BLaER1 treated with 17β-estradiol and CSF1 and Interleukin-3, amounts not matched to agents 10 nM and 100 nM (cell line): ENCODE data around the gene HSPA4.
"Not testable (repeated sequence)": the region's sequence is repeated elsewhere in the genome, so short reads cannot be mapped to it uniquely, and the experiment has no call there.

Source experiments
- H3K27ac ChIP-seq, 11 experiments: shearing (Covaris generic); formaldehyde crosslinking; 2 replicates each; pipeline ENCODE4 v1.8.1; 2022
- H3K27me3 ChIP-seq, 11 experiments: shearing (Covaris generic); formaldehyde crosslinking; 2 replicates each; pipeline ENCODE4 v1.8.1; 2022
- H3K36me3 ChIP-seq, 11 experiments: shearing (Covaris generic); formaldehyde crosslinking; 2 replicates each; pipeline ENCODE4 v1.8.1; 2022
- H3K4me1 ChIP-seq, 10 experiments: shearing (Covaris generic); formaldehyde crosslinking; 2 replicates each; pipeline ENCODE4 v1.8.1; 2022
- H3K4me2 ChIP-seq, 11 experiments: shearing (Covaris generic); formaldehyde crosslinking; 2 replicates each; pipeline ENCODE4 v1.8.1; 2022
- H3K4me3 ChIP-seq, 10 experiments: shearing (Covaris generic); formaldehyde crosslinking; 2 replicates each; pipeline ENCODE4 v1.8.1; 2022
- H3K9ac ChIP-seq, 11 experiments: shearing (Covaris generic); formaldehyde crosslinking; 2 replicates each; pipeline ENCODE4 v1.8.1; 2022
- H3K9me3 ChIP-seq, 11 experiments: shearing (Covaris generic); formaldehyde crosslinking; replicated peaks in 1 of 11; 2 replicates each; pipeline ENCODE4 v1.8.1; 2022
- H4K20me1 ChIP-seq, 11 experiments: shearing (Covaris generic); formaldehyde crosslinking; 2 replicates each; pipeline ENCODE4 v1.8.1; 2022
- Cebpa-rat ChIP-seq, 11 experiments: shearing (Covaris generic); IDR thresholded peaks; 2 replicates each; pipeline ENCODE4 v1.8.1; 2022

HSPA4 gene

DNA sequence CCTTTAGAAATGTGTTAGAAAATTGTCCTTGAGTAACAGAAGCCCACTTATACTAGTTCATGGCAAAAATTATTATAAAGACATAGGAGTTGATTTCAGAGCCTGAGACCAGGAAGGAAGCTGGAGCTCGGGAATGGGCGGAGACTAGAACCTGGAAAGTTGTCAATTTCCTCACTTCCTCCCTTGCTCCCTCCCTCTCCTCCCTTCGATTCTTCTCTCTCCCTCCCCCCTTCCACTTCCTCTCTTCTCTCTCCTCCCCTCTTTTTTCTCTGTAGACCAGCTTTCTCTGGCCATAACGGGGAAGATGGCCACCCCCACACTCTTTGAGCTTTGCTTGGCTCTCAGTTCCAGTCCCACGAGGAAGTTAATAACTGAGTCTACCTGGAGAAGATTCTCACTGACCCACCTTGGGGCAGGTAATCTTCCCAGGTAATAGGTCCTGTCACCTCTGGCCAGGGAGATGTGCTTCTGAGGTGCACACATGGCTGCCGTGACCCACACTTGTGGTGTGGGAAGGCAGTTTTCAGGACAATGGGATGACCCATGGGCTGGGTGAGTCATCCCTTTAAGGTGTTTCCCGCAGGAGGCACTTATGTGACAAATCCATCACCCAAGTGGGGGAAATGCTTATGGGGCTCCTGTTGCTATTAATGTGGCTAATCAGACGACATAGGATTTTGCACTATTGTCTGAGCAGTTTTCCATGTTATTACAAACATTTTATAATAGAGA, 78.7 kb downstream of the HSPA4 start:
- Histone ChIP-seq H3K4me3 (no peak overlapping the region), H3K4me2 (peak overlapping the region; percentile 8 to 68 (median 49); a peak in 18 of 22 replicates), H3K9me3 (no peaks in the 10 kb centered on the region), H3K27ac (no peak overlapping the region), H3K4me1 (peaks cover 5 to 12% (median 9%) of the 10 kb centered on the region in 10 experiments; a peak in 19 of 20 replicates), H3K9ac (no peak overlapping the region), H4K20me1 (no peaks in the 10 kb centered on the region), H3K27me3 (no peaks in the 10 kb centered on the region), H3K36me3 (no peaks in the 10 kb centered on the region)
- no peak for TF ChIP-seq Cebpa-rat (IDR thresholded peaks at IDR 0.05)

DNA sequence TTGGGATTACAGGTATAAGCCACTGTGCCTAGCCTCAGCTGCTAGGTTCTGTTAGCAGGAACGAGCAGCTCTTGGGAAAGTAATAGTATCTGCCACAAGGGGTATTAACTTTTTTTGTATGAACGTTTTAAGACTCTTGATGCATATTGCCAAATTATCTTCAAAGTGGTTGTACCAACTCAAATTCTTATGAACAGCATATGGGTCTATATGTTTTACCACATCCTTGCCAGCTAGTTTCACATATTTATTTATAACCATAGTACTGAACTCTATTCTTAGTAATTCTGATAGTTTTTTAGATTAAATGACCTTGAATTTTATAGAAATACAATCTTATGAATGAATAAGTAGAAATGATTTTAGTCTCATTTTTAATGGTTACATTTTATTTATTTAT, 80.9 kb downstream of the HSPA4 start:
- Histone ChIP-seq H3K27ac (no peak overlapping the region), H3K9me3 (peaks cover 0 to 5% (median 0%) of the 10 kb centered on the region in 11 experiments; a peak in 1 of 22 replicates), H3K27me3 (no peaks in the 10 kb centered on the region), H3K9ac (no peak overlapping the region), H3K4me3 (no peak overlapping the region), H3K36me3 (no peaks in the 10 kb centered on the region), H3K4me1 (peaks cover 5 to 12% (median 9%) of the 10 kb centered on the region in 10 experiments; a peak in 19 of 20 replicates), H4K20me1 (no peaks in the 10 kb centered on the region), H3K4me2 (no peak overlapping the region)
- TF ChIP-seq Cebpa-rat (IDR thresholded peaks at IDR 0.05) = no peak

DNA sequence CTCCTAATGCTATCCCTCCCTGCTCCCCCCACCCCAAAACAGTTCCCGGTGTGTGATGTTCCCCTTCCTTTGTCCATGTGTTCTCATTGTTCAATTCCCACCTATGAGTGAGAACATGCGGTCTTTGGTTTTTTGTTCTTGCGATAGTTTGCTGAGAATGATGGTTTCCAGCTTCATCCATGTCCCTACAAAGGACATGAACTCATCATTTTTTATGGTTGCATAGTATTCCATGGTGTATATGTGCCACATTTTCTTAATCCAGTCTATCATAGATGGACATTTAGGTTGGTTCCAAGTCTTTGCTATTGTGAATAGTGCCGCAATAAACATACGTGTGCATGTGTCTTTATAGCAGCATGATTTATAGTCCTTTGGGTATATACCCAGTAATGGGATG, 81.4 kb downstream of the HSPA4 start:
- H3K36me3 ChIP-seq, H3K4me2 ChIP-seq, H3K4me3 ChIP-seq, H3K27ac ChIP-seq, H3K9ac ChIP-seq, H3K27me3 ChIP-seq, H3K9me3 ChIP-seq, H4K20me1 ChIP-seq: not testable (repeated sequence)
- H3K4me1 ChIP-seq = peaks cover 5 to 12% (median 9%) of the 10 kb centered on the region in 10 experiments; a peak in 19 of 20 replicates

DNA sequence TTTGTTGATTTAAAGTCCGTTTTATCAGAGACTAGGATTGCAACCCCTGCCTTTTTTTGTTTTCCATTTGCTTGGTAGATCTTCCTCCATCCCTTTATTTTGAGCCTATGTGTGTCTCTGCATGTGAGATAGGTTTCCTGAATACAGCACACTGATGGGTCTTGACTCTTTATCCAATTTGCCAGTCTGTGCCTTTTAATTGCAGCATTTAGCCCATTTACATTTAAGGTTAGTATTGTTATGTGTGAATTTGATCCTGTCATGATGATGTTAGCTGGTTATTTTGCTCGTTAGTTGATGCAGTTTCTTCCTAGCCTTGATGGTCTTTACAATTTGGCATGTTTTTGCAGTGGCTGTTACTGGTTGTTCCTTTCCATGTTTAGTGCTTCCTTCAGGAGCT, 85.1 kb downstream of the HSPA4 start:
- H3K9ac ChIP-seq, H4K20me1 ChIP-seq, H3K4me1 ChIP-seq, H3K9me3 ChIP-seq, H3K4me2 ChIP-seq, H3K36me3 ChIP-seq, H3K27me3 ChIP-seq, H3K4me3 ChIP-seq, H3K27ac ChIP-seq: not testable (repeated sequence)

DNA sequence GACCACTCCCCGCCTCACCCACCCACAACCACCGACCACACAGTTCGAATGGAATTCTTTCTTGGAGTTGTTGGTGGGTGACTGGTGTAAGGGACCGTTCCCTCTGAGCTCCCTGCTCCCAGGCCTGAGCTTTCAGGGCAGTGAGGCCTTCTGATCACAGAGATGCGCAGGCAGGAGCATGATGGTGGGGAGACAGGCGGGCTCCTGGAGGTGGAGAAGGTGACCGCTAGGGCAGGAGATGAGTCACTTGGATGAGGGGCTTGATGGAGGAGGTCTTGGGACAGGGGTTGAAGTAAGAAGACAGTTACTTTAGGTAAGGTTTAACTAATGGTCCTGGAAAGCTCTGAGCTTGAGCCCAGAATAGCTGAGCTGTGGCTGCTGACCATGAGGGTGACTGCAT, 88.5 kb downstream of the HSPA4 start:
- no peak for TF ChIP-seq Cebpa-rat (IDR thresholded peaks at IDR 0.05)
- H3K9ac ChIP-seq = no peak overlapping the region
- no peak overlapping the region for H3K27ac ChIP-seq
- no peaks in the 10 kb centered on the region for H4K20me1 ChIP-seq
- peaks cover 17 to 30% (median 20%) of the 10 kb centered on the region in 11 experiments for H3K9me3 ChIP-seq
- no peaks in the 10 kb centered on the region; a peak in 1 of 22 replicates for H3K36me3 ChIP-seq
- no peaks in the 10 kb centered on the region for H3K27me3 ChIP-seq
- H3K4me3 ChIP-seq = no peak overlapping the region
- H3K4me1 ChIP-seq = no peaks in the 10 kb centered on the region
- H3K4me2 ChIP-seq = no peak overlapping the region

DNA sequence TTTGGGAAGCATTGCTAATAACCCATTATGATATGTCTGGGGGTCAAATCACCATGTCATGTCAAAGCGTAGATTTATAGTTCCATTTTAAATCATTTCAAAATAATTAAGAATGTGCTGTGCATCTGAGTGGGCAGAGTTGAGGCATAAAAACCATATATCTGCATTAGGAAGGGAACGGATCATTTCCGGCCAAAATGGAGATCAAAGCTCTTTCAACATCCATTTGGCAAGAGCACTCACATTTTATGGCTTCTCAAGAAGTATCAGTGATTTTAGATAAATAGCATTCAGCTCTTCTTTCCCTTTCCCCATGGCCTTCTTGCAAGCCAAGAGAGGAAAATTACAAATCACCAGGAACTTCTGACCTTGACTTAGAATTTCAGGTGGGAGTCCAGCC, 89.9 kb downstream of the HSPA4 start:
- H3K27me3 ChIP-seq = no peaks in the 10 kb centered on the region
- TF ChIP-seq Cebpa-rat (IDR thresholded peaks at IDR 0.05) = no peak
- H3K27ac ChIP-seq = no peak overlapping the region
- peaks cover 17 to 31% (median 20%) of the 10 kb centered on the region in 11 experiments for H3K9me3 ChIP-seq
- no peak overlapping the region for H3K4me2 ChIP-seq
- no peak overlapping the region for H3K9ac ChIP-seq
- no peaks in the 10 kb centered on the region for H3K4me1 ChIP-seq
- H4K20me1 ChIP-seq = no peaks in the 10 kb centered on the region
- H3K4me3 ChIP-seq = no peak overlapping the region
- no peaks in the 10 kb centered on the region; a peak in 1 of 22 replicates for H3K36me3 ChIP-seq

DNA sequence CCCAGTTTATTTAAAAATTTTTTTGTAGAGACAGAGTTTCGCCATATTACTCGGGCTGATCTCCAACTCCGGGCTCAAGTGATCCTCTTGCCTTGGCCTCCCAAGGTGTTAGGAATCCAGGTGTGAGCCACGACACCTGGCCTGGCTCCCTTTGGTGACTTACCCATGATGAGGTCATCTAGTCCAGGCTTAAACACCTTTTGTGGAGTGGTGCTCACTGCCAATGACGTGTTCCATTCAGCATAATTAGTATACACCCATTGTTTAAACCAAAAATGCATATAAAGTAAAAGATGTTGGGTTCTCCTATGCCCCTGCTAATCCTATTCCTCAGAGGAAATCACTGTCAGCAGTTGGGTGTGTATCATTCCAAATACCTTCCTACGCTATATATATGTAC, 91.0 kb downstream of the HSPA4 start:
- Histone ChIP-seq H3K27ac (no peak overlapping the region), H3K36me3 (no peaks in the 10 kb centered on the region; a peak in 1 of 22 replicates), H3K9me3 (peaks cover 17 to 31% (median 19%) of the 10 kb centered on the region in 11 experiments), H3K4me1 (peaks cover 1 to 8% (median 6%) of the 10 kb centered on the region in 10 experiments; a peak in 18 of 20 replicates), H3K9ac (no peak overlapping the region), H3K4me3 (no peak overlapping the region), H4K20me1 (no peaks in the 10 kb centered on the region), H3K27me3 (no peaks in the 10 kb centered on the region), H3K4me2 (no peak overlapping the region)
- no peak for TF ChIP-seq Cebpa-rat (IDR thresholded peaks at IDR 0.05)

DNA sequence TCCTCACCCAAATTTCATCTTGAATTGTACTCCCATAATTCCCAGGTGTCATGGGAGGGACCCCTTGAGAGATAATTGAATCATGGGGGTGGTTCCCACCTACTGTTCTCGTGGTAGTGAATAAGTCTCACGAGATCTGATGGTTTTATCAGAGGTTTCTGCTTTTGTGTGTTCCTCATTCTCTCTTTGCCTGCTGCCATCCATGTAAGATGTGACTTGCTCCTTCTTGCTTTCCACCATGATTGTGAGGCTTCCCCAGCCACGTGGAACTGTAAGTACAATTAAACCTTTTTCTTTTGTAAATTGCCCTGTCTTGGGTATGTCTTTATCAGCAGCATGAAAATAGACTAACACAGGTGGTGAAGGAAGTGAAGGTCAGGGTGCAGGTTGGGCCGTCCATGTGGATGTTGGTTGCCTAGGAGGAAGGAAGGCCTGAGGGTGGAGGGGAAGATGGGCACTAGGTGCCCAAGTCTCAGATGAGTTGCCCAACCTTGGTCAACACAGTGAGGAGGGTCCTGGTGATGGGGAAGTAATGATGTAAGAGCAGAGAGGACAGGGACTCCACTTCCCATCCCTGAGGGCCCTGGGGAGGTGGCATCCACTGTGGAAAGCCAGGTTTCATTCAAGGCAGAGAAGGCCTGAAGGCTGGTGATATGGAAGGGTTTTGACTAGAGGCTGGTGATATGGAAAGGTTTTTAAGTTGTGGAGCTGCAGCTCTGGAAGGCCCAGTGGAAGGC, 92.6 kb downstream of the HSPA4 start:
- H3K4me3 ChIP-seq = no peak overlapping the region
- H3K9me3 ChIP-seq = peaks cover 17 to 31% (median 19%) of the 10 kb centered on the region in 11 experiments
- TF ChIP-seq Cebpa-rat (IDR thresholded peaks at IDR 0.05) = no peak
- H3K27ac ChIP-seq = no peak overlapping the region
- no peak overlapping the region for H3K9ac ChIP-seq
- H3K36me3 ChIP-seq = no peaks in the 10 kb centered on the region; a peak in 1 of 22 replicates
- no peak overlapping the region for H3K4me2 ChIP-seq
- H4K20me1 ChIP-seq = no peaks in the 10 kb centered on the region
- H3K4me1 ChIP-seq = peaks cover 9 to 24% (median 16%) of the 10 kb centered on the region in 10 experiments; a peak in 18 of 20 replicates
- H3K27me3 ChIP-seq = no peaks in the 10 kb centered on the region

DNA sequence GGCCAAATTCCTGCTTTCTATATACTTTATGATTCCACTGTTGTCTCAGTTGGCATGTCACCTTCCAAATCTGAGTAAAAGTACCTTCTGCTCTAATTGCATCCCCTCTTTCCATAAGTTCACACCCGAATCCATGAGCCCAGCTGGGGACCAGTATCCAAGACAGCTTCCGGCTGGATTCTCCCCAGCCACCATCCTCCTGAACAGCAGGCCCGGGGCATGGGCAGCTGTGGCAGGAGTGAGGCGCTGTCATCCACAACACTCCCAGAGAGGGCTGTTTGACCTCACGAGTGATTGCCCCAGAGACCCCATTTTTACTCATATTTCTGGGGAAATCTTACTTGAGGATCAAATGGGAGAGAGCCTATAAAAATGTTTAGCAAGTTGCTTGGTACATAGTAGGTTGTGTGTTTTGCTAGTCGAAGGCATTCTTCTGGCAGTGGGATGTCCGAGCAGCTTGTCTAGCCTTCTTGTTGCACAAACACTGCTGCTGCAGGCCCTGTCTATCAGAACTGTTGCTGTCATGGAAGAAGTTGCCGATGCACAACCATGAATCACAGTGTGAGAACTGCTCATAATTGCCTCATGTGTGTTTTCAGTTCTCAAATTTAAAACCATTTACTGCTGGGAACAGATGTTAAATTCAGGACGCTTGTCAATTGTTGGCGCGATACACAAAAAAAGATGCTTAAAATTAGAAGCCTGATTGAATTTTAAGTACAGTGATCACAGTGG, 93.8 kb downstream of the HSPA4 start:
- Histone ChIP-seq H3K4me1 (peaks cover 9 to 33% (median 16%) of the 10 kb centered on the region in 10 experiments; a peak in 18 of 20 replicates), H3K9me3 (peaks cover 17 to 31% (median 19%) of the 10 kb centered on the region in 11 experiments), H3K4me2 (no peak overlapping the region), H3K4me3 (no peak overlapping the region), H3K36me3 (no peaks in the 10 kb centered on the region; a peak in 1 of 22 replicates), H4K20me1 (no peaks in the 10 kb centered on the region), H3K9ac (no peak overlapping the region), H3K27me3 (no peaks in the 10 kb centered on the region), H3K27ac (no peak overlapping the region)
- TF ChIP-seq Cebpa-rat (IDR thresholded peaks at IDR 0.05) = no peak
